ENCODE data around the gene LIPG.

The LIPG gene

DNA sequence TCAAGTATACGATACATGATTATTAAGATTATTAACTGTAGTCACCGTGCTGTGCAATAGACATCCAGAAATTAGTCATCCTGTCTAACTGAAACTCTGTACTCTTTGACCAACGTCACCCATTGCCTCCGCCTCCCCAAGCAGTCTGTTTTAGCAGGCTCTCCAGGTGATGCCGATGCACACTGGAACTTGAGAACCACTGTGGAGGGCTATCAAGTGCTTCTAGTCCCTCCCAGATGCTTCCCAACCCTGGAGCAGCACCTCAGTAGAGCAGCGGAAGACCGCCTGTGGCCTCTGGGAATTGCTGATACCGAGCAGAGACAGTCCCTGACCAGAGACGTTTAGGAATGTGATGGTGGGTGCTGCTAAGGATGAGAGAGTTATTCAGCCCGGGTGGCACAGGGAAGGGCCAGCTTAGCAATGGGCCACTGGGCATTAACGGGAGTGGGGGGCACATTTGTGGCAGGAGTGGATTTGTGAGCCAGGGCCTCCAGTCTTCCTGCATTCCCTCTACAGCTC lies 50.7 kb downstream of the LIPG start:
- DNase-seq (ENCODE audit: low read depth), result no peak

DNA sequence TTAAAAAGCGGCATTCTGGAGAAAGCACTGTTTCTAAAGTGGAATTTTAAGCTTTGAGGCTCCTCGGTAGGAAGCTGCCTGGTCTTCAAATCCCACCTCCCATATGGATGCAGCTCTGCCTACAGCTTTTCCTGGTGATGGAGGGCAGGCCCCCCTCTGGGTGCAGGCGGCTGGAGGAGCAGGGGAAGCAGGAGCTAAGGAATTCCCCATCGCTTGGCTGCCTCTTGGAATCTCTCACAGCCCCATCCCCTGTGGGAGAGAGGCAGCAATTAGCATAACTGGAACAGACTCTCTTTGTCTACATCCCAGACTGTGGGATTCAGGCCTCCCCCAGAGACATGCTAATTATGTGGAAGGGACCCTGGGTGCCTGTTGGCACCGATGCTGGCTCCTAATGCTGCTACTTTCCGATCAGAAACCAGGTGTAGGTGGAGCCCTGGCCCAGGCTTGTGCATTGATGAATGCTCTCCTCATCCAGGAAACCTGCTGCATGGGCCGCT lies 51.3 kb downstream of the LIPG start:
- no peak for DNase-seq (ENCODE audit: low read depth)

DNA sequence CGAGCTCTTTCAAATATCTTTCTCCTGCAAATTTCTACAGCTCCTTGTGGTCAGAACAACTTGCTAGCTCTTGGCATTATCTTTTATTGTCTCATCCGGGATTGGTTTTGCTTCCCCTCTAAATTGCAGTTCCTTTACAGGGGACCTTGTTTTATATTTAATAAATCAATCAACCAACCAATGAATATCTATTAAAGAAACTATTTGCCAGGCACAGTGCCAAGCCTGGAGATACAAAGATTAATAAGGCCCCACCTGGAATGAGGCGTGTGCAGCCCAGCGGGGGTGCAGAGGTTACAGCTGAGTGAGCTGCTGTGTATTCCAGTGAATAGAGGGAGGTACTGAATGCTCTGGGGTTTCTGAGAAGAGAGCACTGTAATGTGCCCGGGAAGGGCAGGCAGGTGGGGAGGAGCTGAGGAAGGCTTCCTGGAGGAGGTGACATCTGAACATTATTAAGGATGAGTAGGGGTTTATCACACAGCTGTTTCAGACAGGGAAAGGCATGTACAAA lies 51.8 kb downstream of the LIPG start:
- DNase-seq (ENCODE audit: low read depth), result no peak

DNA sequence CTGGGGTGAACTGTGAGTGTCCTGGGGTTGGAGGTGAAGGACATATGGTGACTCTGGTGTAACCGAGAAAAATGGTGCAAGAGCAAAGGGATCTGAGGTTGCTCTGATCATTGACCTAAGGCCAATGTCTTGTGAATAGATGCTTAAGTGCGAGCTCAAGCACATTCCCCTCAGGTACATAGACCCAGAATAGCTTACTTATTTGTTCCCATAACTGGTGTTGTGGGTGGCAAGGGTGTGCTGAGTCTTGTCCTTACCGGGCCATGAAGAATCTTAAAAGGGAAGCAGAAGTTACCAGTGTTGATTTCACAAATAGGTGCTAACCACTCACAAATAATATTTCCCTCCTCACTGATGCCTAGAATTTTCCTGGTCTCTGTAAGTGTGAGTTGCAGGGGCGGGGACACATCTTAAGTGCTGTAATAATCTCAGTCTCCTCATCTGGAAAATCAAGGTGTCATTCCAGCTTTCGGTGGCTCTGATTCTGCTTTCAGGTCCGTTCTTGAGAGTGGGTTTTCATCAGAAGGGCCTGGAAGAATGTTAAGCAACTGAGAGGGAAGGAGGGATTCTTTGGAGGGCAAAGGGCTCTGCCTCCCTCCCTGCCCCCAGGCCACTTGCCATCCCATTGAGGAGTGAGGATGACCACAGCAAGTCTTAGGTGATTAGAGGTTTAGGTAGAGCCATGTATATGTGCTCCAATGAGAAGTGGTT lies 54.9 kb downstream of the LIPG start:
- no peak for DNase-seq (ENCODE audit: low read depth)

DNA sequence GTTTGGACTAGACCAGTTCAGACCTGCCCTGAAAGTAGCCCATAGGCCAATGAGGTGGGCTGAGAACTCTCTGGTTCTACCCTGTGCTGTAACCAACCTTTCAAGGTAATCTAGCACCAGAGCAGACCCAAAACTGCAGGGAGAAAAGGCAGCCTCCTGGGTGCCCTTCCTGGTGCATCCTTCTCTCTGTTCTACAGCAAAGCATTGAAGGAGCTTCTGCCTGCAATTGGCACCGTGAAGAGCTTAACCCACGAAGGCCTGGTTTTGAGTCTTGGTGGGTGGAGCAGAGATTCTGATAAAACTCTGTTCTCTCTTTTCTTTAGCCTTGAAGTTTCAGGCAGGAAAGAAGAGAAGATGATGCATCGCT lies 55.5 kb downstream of the LIPG start:
- no peak for DNase-seq (ENCODE audit: low read depth)

DNA sequence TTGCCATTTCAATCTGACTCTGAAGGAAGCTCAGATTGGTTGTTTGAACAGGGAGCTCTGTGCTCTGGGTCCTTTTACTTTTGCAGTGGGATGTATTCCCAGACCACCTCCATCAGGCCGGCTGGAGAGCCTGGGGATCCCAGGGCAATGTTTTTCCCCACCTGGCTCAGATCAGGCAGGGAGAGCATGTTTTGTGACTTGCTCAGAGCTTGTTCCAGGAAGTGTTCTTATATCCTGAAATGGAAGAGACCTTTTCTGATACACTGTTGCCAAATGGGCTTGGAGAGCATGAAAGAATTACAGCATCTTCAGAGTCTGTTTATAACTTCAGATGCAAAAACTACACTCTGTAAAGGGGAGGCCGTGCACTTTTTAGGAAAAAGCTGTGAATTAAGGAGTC lies 56.0 kb downstream of the LIPG start:
- DNase-seq (ENCODE audit: low read depth), result no peak

DNA sequence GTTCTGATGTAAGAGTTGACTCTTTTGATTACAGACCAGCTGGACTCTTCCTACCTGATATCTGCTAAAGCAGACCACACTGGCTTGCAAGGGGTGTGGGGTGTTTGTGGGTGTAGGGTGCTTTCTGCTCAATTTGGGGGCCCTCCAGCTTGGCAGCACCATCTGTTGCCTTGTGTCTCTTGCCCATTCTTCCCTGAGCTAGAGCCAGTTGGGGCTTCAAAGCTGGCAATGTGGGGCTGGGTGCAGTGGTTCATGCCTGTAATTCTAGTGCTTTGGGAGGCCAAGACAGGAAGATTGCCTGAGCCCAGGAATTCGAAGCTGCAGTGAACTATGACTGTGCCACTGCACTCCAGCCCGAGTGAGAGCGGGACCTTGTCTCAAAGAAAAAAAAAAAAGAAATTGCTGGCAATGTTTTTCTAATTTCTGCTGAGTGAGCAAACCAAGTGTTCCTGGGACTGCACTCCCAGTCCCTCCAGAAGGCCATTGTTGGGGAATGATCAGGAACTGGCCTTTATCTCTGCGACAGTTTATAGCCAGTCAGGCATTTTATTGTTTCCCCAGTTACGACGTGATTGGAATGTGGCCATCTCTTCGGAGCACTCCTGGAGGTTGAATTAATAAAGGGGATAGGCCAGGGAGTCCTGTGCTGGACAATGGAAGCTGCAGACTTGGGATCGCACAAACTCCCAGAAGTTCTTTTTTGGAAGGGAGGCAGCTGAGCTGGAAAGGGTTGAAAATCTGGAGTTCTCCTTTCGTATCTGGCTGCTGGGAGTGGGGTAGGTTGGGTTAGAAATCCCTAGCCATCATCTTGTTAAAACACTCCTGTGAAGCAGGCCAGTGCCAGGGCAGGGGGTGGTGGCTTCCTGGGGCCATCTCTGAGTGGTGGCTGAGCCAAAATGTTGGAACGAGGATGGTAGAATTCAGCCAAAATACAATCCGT lies 57.2 kb downstream of the LIPG start:
- no peak for DNase-seq (ENCODE audit: low read depth)

DNA sequence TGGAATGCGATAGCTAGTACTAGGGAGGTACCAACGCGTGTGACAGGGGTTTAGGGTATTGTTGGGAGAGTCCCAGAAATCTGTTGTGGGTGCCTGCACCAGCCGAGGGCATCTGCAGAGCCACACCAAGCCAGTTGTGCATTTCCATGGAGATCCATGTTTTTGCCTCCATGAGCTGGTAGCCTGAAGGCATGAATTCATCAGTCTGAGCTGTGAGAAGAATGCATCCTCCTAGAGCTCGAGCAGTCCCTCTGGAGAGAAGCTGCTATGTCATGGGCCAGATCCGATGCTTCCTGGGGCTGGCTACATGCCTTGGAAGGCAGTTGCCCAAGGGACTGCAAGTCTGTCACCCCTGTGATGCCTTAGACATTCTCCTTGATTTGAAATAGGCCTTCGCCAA lies 57.9 kb downstream of the LIPG start:
- DNase-seq (ENCODE audit: low read depth), result no peak

DNA sequence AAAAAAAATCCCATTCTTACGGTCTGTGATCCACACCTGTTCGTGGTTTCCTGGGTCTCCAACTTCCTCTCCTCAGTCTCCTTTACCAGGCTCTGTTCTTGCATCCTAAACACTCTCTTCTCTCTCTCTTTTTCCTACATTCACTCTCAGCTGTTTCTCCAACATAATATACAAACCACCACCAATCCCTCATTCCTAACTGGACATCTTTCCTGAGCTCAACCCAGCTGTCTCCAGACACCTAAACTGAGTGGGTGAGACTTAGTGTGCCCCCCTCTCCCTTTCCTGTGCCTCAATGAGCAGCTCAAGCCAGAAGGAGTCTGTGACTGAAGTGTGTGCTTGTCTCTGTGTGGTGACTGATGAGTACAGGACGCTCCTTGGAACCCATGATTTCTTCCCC lies 59.4 kb downstream of the LIPG start:
- DNase-seq (ENCODE audit: low read depth), result no peak

DNA sequence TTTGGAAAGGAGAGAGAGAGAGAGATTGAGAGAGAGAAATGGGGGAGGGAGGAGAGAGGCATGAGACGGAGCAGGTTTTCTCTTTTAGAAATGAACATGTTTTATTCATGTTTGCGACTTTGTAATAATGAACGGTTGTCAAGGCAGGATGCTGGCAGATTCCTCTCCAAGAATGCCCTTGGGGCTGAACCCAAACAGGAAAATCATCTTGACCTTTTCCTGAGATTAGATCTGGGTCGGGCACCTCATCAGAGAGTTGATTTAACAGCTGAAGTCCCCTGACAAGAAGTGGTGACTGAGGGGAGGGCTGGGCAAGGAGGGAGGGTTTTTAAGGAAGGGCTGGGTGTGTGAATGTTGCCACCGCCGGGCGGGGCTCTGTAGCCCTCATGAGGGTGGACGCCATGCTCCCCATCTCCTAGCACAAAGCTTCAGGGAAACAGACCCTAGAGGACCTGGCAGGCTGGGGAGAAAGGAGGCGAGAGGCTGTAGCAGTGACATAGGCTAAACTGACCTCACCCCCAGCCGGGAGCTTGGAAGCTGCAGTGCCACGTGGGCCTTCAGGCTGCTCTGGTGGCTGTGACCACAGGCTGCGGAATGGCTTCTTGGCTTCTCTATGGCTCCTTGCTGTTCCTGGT lies 60.0 kb downstream of the LIPG start:
- no peak for DNase-seq (ENCODE audit: low read depth)

DNA sequence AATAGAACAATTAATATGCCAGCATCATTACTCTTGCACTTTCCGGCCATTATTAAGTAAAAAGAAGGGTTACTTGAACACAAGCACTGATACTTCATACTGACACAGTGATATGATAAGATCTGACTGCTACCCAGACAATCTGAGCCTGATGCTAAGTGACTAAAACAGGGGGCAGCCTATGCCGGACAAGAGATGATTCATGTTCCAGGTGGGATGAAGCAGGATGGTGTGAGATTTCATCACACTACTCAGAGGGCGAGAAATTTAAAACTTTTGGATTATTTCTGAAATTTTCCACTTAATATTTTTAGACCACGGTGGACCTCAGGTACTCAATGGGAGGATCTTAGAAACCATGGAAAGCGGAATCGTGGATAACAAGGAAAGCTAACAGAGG lies 61.7 kb downstream of the LIPG start:
- DNase-seq (ENCODE audit: low read depth), result no peak

DNA sequence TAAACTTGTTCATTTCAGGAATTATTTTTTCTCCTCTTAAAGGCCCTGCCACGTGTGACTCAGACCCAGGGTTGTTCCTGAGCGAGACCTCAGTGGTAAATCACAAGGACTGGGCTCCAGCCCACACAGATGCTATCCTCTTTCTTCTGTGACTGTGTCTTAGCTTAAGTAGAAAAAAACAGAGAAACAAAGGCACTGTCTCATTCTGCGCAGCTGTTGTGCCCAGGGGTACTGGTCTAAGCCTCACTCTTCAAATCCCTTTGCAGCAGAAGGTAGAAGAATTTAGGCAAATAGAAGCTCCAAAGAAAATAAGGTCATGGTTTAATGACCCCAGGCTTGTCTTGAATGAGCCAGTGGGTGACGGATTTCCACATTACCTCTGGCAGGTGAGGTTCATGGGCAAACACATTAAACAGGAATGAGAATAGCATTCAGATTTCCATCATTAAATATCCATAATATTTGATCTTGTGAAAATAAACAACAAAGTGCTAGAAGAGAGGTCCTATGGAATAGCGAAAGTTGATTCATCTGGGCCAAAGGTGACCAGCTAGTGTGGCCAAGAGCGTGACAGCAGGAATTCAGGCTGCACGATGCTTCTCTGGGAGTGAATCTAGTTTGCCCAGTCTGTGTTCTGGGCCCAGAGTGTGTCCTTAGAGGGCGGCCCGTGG lies 63.3 kb downstream of the LIPG start:
- no peak for DNase-seq (ENCODE audit: low read depth)

DNA sequence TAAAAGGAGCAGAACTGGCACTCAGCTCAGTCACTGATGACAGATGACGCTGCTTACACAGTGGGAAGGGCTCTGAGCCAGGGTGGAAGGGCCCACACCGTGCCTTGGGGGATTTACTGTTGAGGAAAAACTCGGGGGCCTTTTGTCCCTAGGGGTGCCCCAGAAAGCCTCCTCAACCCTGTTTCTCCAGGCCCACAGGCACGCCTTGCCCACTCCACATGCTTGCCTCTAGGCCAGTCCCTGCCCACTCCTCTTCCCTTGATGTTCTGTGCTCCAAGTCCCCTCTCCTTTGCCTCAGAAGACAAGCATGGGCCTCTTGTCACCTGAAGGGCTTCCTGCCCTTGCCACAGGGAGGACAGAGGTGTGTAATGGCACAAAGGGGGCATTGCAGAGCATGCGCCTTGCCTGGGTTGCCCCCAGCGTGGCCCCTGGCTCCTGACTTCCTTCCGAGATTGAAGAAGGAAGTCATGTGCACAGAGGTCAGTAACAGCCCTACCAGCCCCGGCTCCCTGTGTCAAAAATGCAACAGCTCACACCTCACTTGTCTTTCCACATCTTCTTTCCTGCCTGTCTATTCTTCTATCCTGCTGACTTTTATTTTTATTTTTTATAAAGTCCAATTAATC lies 65.1 kb downstream of the LIPG start:
- no peak for DNase-seq (ENCODE audit: low read depth)

DNA sequence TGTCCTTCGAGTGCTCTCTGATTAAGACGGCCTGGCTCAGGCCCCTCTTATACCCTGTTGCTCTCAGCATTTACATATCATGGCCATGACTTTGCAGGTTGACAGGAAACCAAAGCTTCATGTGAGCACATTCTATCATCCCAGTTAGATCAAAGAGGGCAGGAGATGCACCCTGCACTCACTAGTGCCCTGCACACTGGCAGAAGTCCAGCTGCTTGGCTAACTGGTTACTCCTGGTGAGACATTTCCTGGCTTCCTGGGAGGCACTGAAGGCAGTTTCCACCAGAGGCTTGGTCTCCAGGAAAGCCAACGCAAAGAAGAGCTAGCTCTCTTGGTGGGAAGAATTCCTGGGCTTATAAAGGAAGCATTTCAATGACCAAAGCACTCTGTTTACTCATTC lies 66.3 kb downstream of the LIPG start:
- no peak for DNase-seq (ENCODE audit: low read depth)

DNA sequence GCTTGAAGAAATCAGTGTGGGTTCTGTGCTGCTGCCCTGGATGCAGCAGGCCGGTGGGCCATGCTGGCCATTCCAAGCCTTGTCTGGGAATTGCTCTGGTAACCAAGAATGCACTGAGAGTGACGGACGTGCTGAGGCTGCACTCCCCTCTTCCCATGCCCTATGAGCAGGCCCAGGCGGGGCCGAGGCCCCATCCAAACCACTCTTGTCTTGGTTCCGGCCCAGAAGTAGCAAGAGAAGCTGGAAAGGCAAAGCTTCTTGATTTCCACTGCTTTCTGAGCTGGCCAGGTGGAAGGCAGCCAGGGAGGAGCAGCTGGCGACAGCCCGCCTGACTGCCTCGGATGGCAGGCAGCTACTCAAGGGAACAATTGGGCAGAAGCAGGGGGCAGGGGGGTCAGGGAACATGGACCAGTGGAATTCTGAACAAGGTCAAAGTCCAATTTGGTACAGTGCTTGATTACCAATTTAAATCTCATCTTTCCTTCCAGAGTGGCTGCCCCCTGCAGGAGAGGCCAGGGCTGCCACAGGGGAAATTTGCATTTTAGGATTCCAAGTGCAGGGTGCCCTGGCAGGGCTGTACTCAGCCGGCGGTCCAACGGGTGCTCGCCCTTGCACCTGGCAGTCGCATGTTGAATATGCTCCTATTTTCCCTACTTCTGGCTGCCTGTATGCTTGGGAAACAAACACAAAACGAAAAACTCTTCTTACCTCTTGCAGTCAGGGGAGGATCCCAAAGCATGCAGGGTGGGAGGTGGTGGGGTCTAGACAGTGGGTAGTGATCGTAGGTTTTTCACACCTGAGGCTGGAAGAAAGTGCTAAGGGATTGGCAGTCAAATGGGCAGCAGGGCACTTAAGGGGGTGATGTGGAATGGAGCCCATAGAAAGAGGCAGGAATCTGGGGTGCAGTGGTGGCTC lies 67.3 kb downstream of the LIPG start:
- DNase-seq (ENCODE audit: low read depth), result no peak

DNA sequence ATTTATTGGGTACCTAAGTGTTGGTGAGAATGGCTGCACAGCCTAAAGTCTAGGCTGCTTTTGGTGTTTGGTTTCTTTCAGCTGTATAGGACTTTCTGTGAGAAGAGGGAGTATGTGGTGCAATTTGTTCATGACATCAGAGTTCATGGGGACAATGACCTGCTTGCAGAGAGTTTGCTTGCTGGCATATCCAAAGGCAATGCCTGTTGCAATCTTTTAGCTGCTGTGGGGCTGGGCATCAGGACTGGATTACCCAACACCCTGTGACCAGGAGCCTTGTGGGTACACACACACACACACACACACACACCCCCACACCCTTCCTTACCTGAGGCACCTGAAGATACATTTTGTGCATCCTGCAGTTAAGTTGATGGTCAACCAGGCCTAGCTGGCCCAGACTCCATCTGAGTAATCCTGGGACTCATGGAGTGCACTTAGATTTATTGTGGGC lies 68.4 kb downstream of the LIPG start:
- no peak for DNase-seq (ENCODE audit: low read depth)

DNA sequence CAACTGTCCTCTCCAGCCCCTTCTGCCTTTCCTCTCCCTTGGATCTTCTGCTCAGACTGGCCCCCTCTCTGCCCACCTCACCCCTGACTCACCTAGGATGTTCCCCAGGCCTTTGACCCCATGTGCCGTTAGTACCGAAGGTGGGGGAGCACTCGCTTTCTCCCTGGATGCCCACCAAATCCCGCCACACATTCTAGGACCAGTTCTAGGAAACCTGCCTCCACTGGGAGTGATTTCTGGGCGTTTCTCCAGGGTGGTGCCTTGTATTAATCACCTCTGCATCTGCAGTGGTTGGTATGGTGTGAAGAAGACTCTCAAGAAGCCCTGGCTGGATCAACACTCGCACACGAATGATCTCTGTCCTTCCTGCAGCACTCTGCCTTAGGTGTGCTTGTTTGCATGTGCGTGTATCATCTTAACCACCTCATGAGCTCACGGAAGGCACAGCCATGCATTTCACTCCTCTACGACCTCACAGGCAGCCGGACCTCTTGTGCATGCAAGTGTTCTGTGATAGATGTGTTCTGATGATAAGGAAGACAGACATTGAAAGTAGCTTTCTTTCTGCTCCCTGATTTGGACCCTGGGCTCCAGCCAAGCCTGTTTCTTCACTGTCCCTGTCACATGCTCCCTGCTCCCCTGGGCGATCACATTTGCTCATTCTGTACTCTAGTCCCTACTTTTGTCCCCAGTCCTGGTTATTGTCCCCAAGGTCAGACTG lies 69.4 kb downstream of the LIPG start:
- no peak for DNase-seq (ENCODE audit: low read depth)

DNA sequence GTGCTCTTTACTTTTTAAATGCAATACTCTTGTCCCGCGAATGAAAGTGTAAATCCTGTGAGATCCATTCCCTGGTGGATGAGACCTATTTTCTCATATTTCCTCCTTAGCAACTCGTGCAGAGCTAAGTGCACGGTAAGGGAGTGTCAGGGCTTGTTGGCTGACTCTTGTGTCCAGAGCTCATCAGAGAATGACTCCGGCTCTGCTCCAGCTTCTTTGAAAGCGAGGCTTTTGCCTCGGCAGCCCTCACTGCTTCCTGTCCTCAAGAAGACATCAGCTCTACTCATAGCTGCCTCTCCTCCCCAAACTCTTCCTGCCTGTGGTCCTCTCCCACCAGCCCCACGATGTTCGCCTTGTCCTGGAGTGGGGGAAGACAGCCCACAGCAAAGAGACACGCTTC lies 70.7 kb downstream of the LIPG start:
- DNase-seq (ENCODE audit: low read depth), result no peak

DNA sequence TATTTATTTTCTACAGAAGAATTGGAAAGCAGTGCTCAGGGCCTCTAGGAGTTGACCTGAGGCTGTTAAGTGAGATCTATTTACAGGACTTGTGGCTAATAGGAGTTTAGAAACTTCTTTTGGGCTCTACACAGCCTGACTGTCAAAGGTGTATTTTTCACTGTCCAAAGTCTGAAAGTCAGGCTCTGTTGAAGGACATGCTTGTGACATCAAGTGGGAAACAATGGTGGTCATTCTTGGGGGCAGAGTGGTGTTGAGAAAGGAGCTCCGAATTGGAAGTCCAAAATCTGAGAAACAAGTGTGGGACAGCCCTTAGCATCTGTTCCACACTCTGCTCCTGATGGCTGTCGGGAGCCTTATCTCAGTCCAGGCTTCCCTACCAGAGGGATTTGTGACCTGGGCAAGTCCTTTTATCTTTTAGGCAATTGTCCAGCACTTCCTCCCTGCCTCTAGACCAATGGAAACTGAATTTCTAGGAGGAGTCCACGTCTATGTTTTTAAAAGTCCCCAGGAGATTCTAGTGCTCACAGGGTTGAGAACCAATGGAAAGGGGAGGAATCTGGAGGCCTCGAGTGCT lies 76.4 kb downstream of the LIPG start:
- DNase-seq (ENCODE audit: low read depth), result no peak
